Colonic mucosa (tissue), 4 donors: ENCODE results near the gene RDH8. TPM values are rescaled to one million over a fixed set of nuclear protein-coding genes. Genes with fewer than 3 reads are reported as not detected.

ENCODE experiments used
- DNase-seq: peaks from one replicate; pipeline ENCODE4 v3.0.0-alpha.2; 2020
- H3K27ac ChIP-seq: fragments of 200-600 bp; one replicate; pipeline ENCODE4 v1.8.0; 2021
- H3K27me3 ChIP-seq: fragments of 200-600 bp; one replicate; pipeline ENCODE4 v1.8.0; 2021
- H3K36me3 ChIP-seq: fragments of 200-600 bp; one replicate; pipeline ENCODE4 v1.8.0; 2021
- H3K4me1 ChIP-seq: fragments of 200-600 bp; one replicate; pipeline ENCODE4 v1.8.0; 2021; ENCODE audit warnings: mild to moderate bottlenecking
- H3K4me3 ChIP-seq: fragments of 200-600 bp; one replicate; pipeline ENCODE4 v1.8.0; 2021
- H3K9ac ChIP-seq, 2 donors: one replicate each; pipeline ENCODE4 v1.7.0; 2013; ENCODE audit warnings: control low read depth in 2 of 2, low read depth in 2 of 2, low read length in 2 of 2
- H3K9me3 ChIP-seq: fragments of 200-600 bp; one replicate; pipeline ENCODE4 v1.8.0; 2021
- CTCF ChIP-seq: fragments of 200-600 bp; IDR thresholded peaks from one replicate; pipeline ENCODE4 v1.8.0; 2022; ENCODE audit warnings: antibody characterized with exemption, mild to moderate bottlenecking
- intact Hi-C: fragments of 100-400 bp; cut with DNase I; formaldehyde crosslinking; loops from one replicate; pipeline ENCODE4 v1.14.1; 2022
- total RNA-seq, 2 donors: library from RNA; stranded (reverse); fragmentation: NEBNext Ultra II Directional in 1 of 2; extraction: Animal tissue kit (Norgen Biotek cat#: 25700) in 1 of 2; gene quantifications; one replicate each; pipeline ENCODE4 v1.2.1, GENCODE V29; 2021
- donor health status: healthy.
- donor health status: DM: no; HTN: no; CAD: no.
- donor health status: DM: no; HTN: no; CAD: no.

Gene RDH8
- total RNA-seq, 2 donors from 2014 or later, result 0.24 TPM; not detected in 1

GRCh38 chr19:9986787-9987281 lies 26.4 kb upstream of the RDH8 start:
- TF ChIP-seq CTCF, result no peak
- no peak overlapping the region for H3K27ac ChIP-seq
- H3K36me3 ChIP-seq, result no peaks in the 10 kb centered on the region
- no peak for DNase-seq
- H3K27me3 ChIP-seq, result no peaks in the 10 kb centered on the region
- no peaks in the 10 kb centered on the region for H3K9me3 ChIP-seq
- intact Hi-C loops, result no loop called here
- no peak overlapping the region for H3K9ac ChIP-seq
- H3K4me3 ChIP-seq, result no peak overlapping the region
- H3K4me1 ChIP-seq, result no peaks in the 10 kb centered on the region

- no peak for TF ChIP-seq CTCF
- Histone ChIP-seq H3K4me1 (no peaks in the 10 kb centered on the region), H3K36me3 (no peaks in the 10 kb centered on the region), H3K9me3 (no peaks in the 10 kb centered on the region), H3K4me3 (no peak overlapping the region), H3K9ac (no peak overlapping the region), H3K27ac (no peak overlapping the region), H3K27me3 (no peaks in the 10 kb centered on the region)
- DNase-seq, result no peak
- intact Hi-C loops, result no loop called here
These were observed 23.8 kb upstream of the RDH8 start for GRCh38 chr19:9989504-9989903.

GRCh38 chr19:9991425-9992191 lies 21.7 kb upstream of the RDH8 start:
- Histone ChIP-seq H3K36me3 (no peaks in the 10 kb centered on the region), H3K9ac (no peak overlapping the region), H3K9me3 (no peaks in the 10 kb centered on the region), H3K27ac (no peak overlapping the region), H3K27me3 (no peaks in the 10 kb centered on the region), H3K4me3 (no peak overlapping the region), H3K4me1 (no peaks in the 10 kb centered on the region)
- intact Hi-C loops, result no loop called here
- TF ChIP-seq CTCF, result no peak
- no peak for DNase-seq

- DNase-seq, result no peak
- TF ChIP-seq CTCF, result no peak
- H3K36me3 ChIP-seq, result no peaks in the 10 kb centered on the region
- H3K9me3 ChIP-seq, result no peaks in the 10 kb centered on the region
- no peak overlapping the region for H3K9ac ChIP-seq
- H3K27me3 ChIP-seq, result no peaks in the 10 kb centered on the region
- H3K27ac ChIP-seq, result no peak overlapping the region
- H3K4me1 ChIP-seq, result no peaks in the 10 kb centered on the region
- H3K4me3 ChIP-seq, result no peak overlapping the region
- intact Hi-C loops, result no loop called here
These were observed 18.2 kb upstream of the RDH8 start for GRCh38 chr19:9995084-9995483.

GRCh38 chr19:9995999-9996398 lies 17.3 kb upstream of the RDH8 start:
- no peak for DNase-seq
- H3K4me3 ChIP-seq, result no peak overlapping the region
- intact Hi-C loops, result no loop called here
- H3K4me1 ChIP-seq, result no peaks in the 10 kb centered on the region
- H3K27ac ChIP-seq, result no peak overlapping the region
- no peaks in the 10 kb centered on the region for H3K27me3 ChIP-seq
- no peak overlapping the region for H3K9ac ChIP-seq
- H3K36me3 ChIP-seq, result no peaks in the 10 kb centered on the region
- no peak for TF ChIP-seq CTCF
- no peaks in the 10 kb centered on the region for H3K9me3 ChIP-seq
